SK-N-SH (cell line): ENCODE measurements around the gene ECPAS. TPM values are rescaled to one million over a fixed set of nuclear protein-coding genes. Genes with fewer than 3 reads are reported as not detected.

Experiments used
- CTCF ChIA-PET: fragments of 300-600, 350-600 bp; formaldehyde crosslinking; extraction: SDS; loops from one replicate; lab custom pipeline; 2021; lab: Yijun Ruan, JAX
- POLR2A ChIA-PET: fragments of 350-600 bp; sonication (Branson Sonifier 250); formaldehyde crosslinking; extraction: SDS; loops from one replicate; lab custom pipeline; 2020; ENCODE audit warnings: antibody characterized with exemption, inconsistent platforms; lab: Yijun Ruan, JAX
- DNase-seq: peaks from one replicate; pipeline ENCODE4 v3.0.0; 2012
- H2AFZ ChIP-seq: fragments of 200-600 bp; sonication (generic); 2 replicates; pipeline ENCODE4 v1.8.1; 2016; ENCODE audit warnings: antibody characterized with exemption, mild to moderate bottlenecking, low read depth
- H3F3A ChIP-seq: fragments of 200-600 bp; sonication (generic); replicated peaks from 2 replicates; pipeline ENCODE3; 2016; ENCODE audit warnings: antibody characterized with exemption, mild to moderate bottlenecking; ENCODE audit not compliant: insufficient read depth
- H3K27ac ChIP-seq, 2 experiments: fragments of 200-500 bp in 1 of 2; fragments of 200-600 bp in 1 of 2; sonication (Bioruptor generic) in 1 of 2; sonication (generic), shearing (Covaris generic) in 1 of 2; 2 replicates each; pipeline versions ENCODE4 v1.5.1 to v1.6.1; 2014 to 2016; ENCODE audit warnings: low read depth in 2 of 2, inconsistent platforms in 1 of 2, low read length in 1 of 2, mild to moderate bottlenecking in 1 of 2, mixed read lengths in 1 of 2
- H3K27me3 ChIP-seq: fragments of 200-600 bp; sonication (generic), shearing (Covaris generic); 2 replicates; pipeline ENCODE4 v1.6.1; 2016; ENCODE audit warnings: mixed run types; ENCODE audit not compliant: insufficient read depth
- H3K36me3 ChIP-seq, 2 experiments: fragments of 200-500 bp in 1 of 2; fragments of 200-600 bp in 1 of 2; sonication (Bioruptor generic) in 1 of 2; sonication (generic) in 1 of 2; replicated peaks in 1 of 2; 2 replicates each; pipeline versions ENCODE3 to v1.5.1; 2014 to 2016; ENCODE audit warnings: low read length in 1 of 2, mild to moderate bottlenecking in 1 of 2; ENCODE audit not compliant: insufficient read depth in 2 of 2, control insufficient read depth in 1 of 2
- H3K4me1 ChIP-seq, 2 experiments: fragments of 200-500 bp in 1 of 2; fragments of 200-600 bp in 1 of 2; sonication (Bioruptor generic) in 1 of 2; sonication (generic), shearing (Covaris generic) in 1 of 2; 2 replicates each; pipeline versions ENCODE4 v1.5.1 to v1.6.1; 2014 to 2016; ENCODE audit warnings: low read depth in 1 of 2, low read length in 1 of 2, mixed run types in 1 of 2; ENCODE audit not compliant: insufficient read depth in 2 of 2, control insufficient read depth in 1 of 2
- H3K4me2 ChIP-seq: fragments of 200-600 bp; sonication (generic), shearing (Covaris generic); 2 replicates; pipeline ENCODE4 v1.6.1; 2017; ENCODE audit warnings: mixed run types
- H3K4me3 ChIP-seq, 2 experiments: fragments of 200-500 bp in 1 of 2; fragments of 200-600 bp in 1 of 2; sonication (Bioruptor generic) in 1 of 2; sonication (generic), shearing (Covaris generic) in 1 of 2; 2 replicates each; pipeline versions ENCODE4 v1.5.1 to v1.8.1; 2014 to 2016; ENCODE audit warnings: low read depth in 2 of 2, inconsistent platforms in 1 of 2, low read length in 1 of 2, mild to moderate bottlenecking in 1 of 2, mixed read lengths in 1 of 2, moderate library complexity in 1 of 2
- H3K79me2 ChIP-seq: fragments of 200-600 bp; sonication (generic); 2 replicates; pipeline ENCODE4 v1.8.1; 2017; ENCODE audit warnings: mild to moderate bottlenecking; ENCODE audit not compliant: insufficient read depth
- H3K9ac ChIP-seq: fragments of 200-600 bp; sonication (generic); 2 replicates; pipeline ENCODE4 v1.6.1; 2017; ENCODE audit warnings: mixed run types
- H3K9me2 ChIP-seq: fragments of 200-600 bp; sonication (generic); 2 replicates; pipeline ENCODE4 v1.6.1; 2017; ENCODE audit warnings: mixed run types
- H3K9me3 ChIP-seq: fragments of 200-600 bp; sonication (generic); 2 replicates; pipeline ENCODE4 v1.6.1; 2017; ENCODE audit warnings: mixed run types, mild to moderate bottlenecking, moderate library complexity
- H4K20me1 ChIP-seq: fragments of 200-600 bp; sonication (generic); 2 replicates; pipeline ENCODE4 v1.6.1; 2017; ENCODE audit warnings: mild to moderate bottlenecking, mixed run types; ENCODE audit not compliant: insufficient read depth
- EP300 ChIP-seq, 2 experiments: IDR thresholded peaks; 2 replicates each; pipeline versions ENCODE4 v1.4.0 to v1.6.1; 2012; ENCODE audit warnings: borderline replicate concordance in 1 of 2, low read depth in 1 of 2, low read length in 1 of 2
- FOSL2 ChIP-seq: IDR thresholded peaks from 2 replicates; pipeline ENCODE4 v1.4.0; 2012; ENCODE audit warnings: low read depth, mild to moderate bottlenecking, moderate library complexity, borderline replicate concordance
- GABPA ChIP-seq: IDR thresholded peaks from 2 replicates; pipeline ENCODE4 v1.4.0; 2012; ENCODE audit warnings: low read depth, mild to moderate bottlenecking
- GATA2 ChIP-seq: sonication (generic); formaldehyde crosslinking; IDR thresholded peaks from 2 replicates; pipeline ENCODE4 v1.5.0; 2020; ENCODE audit warnings: mild to moderate bottlenecking, missing genetic modification reagents
- IRF3 ChIP-seq: fragments of 150-350 bp; IDR thresholded peaks from 2 replicates; pipeline ENCODE4 v1.6.1; 2016; ENCODE audit warnings: mild to moderate bottlenecking, low read depth, low read length
- MXI1 ChIP-seq: IDR thresholded peaks from 2 replicates; pipeline ENCODE4 v1.6.1; 2012; ENCODE audit warnings: mild to moderate bottlenecking, low read depth, low read length, improper control_type of control experiment
- PBX3 ChIP-seq: IDR thresholded peaks from 2 replicates; pipeline ENCODE4; 2012
- RAD21 ChIP-seq: IDR thresholded peaks from 2 replicates; pipeline ENCODE4 v1.6.1; 2012; ENCODE audit warnings: mild to moderate bottlenecking, low read length
- REST ChIP-seq: IDR thresholded peaks from 2 replicates; pipeline ENCODE4 v1.6.1; 2012; ENCODE audit warnings: mild to moderate bottlenecking, low read depth, low read length, moderate library complexity
- RXRA ChIP-seq: IDR thresholded peaks from 2 replicates; pipeline ENCODE4 v1.4.0; 2012; ENCODE audit warnings: low read depth, mild to moderate bottlenecking, borderline replicate concordance
- SMC3 ChIP-seq: IDR thresholded peaks from 2 replicates; pipeline ENCODE4 v1.6.1; 2012; ENCODE audit warnings: low read depth, low read length, improper control_type of control experiment
- TAF1 ChIP-seq: IDR thresholded peaks from 2 replicates; pipeline ENCODE4 v1.6.1; 2012; ENCODE audit warnings: low read depth, mild to moderate bottlenecking, low read length, moderate library complexity, borderline replicate concordance
- WGBS: methylation state at CpG from one replicate; pipeline ENCODE4 v1.1.6; 2017; ENCODE audit warnings: low lambda C conversion rate; 5-methylcytosine and 5-hydroxymethylcytosine counted together
- polyA plus RNA-seq, 3 experiments: library from polyadenylated mRNA; depleted of rRNA; stranded (reverse); fragments of >200 nt; gene quantifications; 2 replicates each; pipeline ENCODE4 v1.2.3, GENCODE V29; 2012
- TF ChIP-seq, protein P1 (sequence below): IDR thresholded peaks from 2 replicates; pipeline ENCODE4 v1.4.0; 2012; ENCODE audit warnings: low read depth, borderline replicate concordance
- TF ChIP-seq, protein P2 (sequence below): fragments of 200-600 bp; sonication (generic); IDR thresholded peaks from 2 replicates; pipeline ENCODE4 v1.6.1; 2017; ENCODE audit warnings: antibody characterized with exemption, mild to moderate bottlenecking, moderate library complexity

ECPAS gene
- polyA plus RNA-seq, 1 of the 3 experiments (the other 2 are of a cell fraction): 17.9 TPM

DNA sequence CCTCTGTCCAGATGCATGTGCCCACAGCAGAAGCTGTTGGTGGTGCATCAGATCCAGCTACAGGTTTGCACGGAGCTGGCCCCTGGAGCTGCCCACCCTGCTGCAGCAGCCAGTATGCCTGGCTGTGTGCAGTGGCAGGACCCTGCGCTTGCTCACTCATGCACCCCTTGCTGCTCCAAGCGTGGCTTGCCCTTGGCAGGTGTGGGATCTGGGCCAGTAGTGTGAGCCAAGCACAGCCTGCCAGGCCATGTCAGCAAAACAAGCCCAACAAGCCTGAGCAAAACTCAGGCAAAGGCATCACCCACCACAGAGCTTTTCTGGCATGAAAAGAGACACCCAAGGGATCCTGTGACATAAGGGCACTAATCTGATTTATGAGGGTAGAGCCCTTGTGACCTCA, 18.3 kb upstream of the ECPAS start (continued):
- TF ChIP-seq, protein P1, sequence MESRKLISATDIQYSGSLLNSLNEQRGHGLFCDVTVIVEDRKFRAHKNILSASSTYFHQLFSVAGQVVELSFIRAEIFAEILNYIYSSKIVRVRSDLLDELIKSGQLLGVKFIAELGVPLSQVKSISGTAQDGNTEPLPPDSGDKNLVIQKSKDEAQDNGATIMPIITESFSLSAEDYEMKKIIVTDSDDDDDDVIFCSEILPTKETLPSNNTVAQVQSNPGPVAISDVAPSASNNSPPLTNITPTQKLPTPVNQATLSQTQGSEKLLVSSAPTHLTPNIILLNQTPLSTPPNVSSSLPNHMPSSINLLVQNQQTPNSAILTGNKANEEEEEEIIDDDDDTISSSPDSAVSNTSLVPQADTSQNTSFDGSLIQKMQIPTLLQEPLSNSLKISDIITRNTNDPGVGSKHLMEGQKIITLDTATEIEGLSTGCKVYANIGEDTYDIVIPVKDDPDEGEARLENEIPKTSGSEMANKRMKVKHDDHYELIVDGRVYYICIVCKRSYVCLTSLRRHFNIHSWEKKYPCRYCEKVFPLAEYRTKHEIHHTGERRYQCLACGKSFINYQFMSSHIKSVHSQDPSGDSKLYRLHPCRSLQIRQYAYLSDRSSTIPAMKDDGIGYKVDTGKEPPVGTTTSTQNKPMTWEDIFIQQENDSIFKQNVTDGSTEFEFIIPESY: no peak
- no peak for TF ChIP-seq GABPA

- no peak overlapping the region for H3K27ac ChIP-seq
- no peak overlapping the region for H3K4me3 ChIP-seq
- TF ChIP-seq FOSL2: no peak
- no peak for TF ChIP-seq TAF1
- TF ChIP-seq REST: no peak
- TF ChIP-seq SMC3: no peak
- no peak for TF ChIP-seq GATA2 (CRISPR knock-in tag)
- H4K20me1 ChIP-seq: no peaks in the 10 kb centered on the region
- no peaks in the 10 kb centered on the region for H3K27me3 ChIP-seq
- H3F3A ChIP-seq: no peaks in the 10 kb centered on the region
- H3K9me2 ChIP-seq: no peaks in the 10 kb centered on the region
- H3K9ac ChIP-seq: no peak overlapping the region
- ChIA-PET CTCF (interaction anchor here (0.6 to 1.0 kb wide), 2 partner anchors 55 to 950 kb away, joined by 3 read pairs; no protein-coding TSS in a partner anchor), POLR2A (interaction anchor here (0.6 to 0.7 kb wide), 2 partner anchors 130 to 218 kb away, joined by 3 read pairs; partner anchors contain the start of gene DNAJC25)
- 83% methylated on average over 5 of the region's 6 CpGs for WGBS
- H2AFZ ChIP-seq: no peak overlapping the region
- H3K4me1 ChIP-seq: no peaks in the 10 kb centered on the region
- no peak for DNase-seq
- no peaks in the 10 kb centered on the region for H3K36me3 ChIP-seq
- no peaks in the 10 kb centered on the region for H3K9me3 ChIP-seq
- H3K4me2 ChIP-seq: no peak overlapping the region
- no peaks in the 10 kb centered on the region for H3K79me2 ChIP-seq
These were observed 17.5 kb upstream of the ECPAS start for GRCh38 chr9:111501648-111502047.

DNA sequence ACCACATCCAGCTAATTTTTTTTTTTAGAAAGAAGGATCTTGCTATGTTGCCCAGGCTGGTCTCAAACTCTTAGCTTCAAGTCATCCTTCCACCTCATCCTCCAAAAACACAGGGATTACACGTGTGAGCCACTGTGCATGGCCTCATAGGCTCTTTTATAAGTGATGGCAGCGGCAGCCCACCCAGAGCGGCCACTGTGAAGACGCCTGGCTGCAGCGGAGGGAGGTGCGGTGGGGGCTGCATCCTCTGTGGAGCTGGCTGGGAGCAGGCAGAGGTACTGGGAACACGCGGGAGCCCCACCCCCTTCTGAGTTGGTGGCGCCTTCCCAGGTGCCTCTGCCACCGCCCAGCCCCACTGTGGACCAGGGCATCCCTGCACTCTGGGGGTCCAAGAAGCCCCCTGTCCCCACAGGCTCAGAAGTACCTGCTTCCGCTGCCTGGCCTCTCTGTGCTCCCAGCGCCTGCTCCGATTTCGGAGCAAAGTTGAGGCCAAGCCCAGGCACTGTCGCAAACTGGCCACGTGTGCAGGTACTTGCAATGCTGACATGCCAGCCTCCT, 16.9 kb upstream of the ECPAS start:
- H3K9me3 ChIP-seq: no peaks in the 10 kb centered on the region
- ChIA-PET POLR2A (interaction anchor here (0.7 kb wide), 1 partner anchor 130 kb away, joined by 3 read pairs; the partner anchor contains the start of gene DNAJC25), CTCF (interaction anchor here (0.6 to 1.0 kb wide), 2 partner anchors 55 to 950 kb away, joined by 3 read pairs; no protein-coding TSS in a partner anchor)
- H3K9ac ChIP-seq: no peak overlapping the region
- 80% methylated on average over 11 of the region's 16 CpGs for WGBS
- H3K4me2 ChIP-seq: no peak overlapping the region
- H3K9me2 ChIP-seq: no peaks in the 10 kb centered on the region
- no peaks in the 10 kb centered on the region for H3K4me1 ChIP-seq
- no peaks in the 10 kb centered on the region for H3K79me2 ChIP-seq
- H3K27me3 ChIP-seq: no peaks in the 10 kb centered on the region
- H3K27ac ChIP-seq: no peak overlapping the region
- H3K36me3 ChIP-seq: no peaks in the 10 kb centered on the region
- H3K4me3 ChIP-seq: no peak overlapping the region
- DNase-seq: no peak
- H3F3A ChIP-seq: no peaks in the 10 kb centered on the region
- no peaks in the 10 kb centered on the region for H4K20me1 ChIP-seq
- H2AFZ ChIP-seq: no peak overlapping the region
- no peak for TF ChIP-seq IRF3
- TF ChIP-seq RXRA: no peak
- no peak for TF ChIP-seq MXI1
- TF ChIP-seq EP300 (IDR thresholded peaks at IDR 0.05; ENCODE audit: borderline replicate concordance in 1 of 2, low read depth in 1 of 2, low read length in 1 of 2): no peak
- TF ChIP-seq, protein P2, sequence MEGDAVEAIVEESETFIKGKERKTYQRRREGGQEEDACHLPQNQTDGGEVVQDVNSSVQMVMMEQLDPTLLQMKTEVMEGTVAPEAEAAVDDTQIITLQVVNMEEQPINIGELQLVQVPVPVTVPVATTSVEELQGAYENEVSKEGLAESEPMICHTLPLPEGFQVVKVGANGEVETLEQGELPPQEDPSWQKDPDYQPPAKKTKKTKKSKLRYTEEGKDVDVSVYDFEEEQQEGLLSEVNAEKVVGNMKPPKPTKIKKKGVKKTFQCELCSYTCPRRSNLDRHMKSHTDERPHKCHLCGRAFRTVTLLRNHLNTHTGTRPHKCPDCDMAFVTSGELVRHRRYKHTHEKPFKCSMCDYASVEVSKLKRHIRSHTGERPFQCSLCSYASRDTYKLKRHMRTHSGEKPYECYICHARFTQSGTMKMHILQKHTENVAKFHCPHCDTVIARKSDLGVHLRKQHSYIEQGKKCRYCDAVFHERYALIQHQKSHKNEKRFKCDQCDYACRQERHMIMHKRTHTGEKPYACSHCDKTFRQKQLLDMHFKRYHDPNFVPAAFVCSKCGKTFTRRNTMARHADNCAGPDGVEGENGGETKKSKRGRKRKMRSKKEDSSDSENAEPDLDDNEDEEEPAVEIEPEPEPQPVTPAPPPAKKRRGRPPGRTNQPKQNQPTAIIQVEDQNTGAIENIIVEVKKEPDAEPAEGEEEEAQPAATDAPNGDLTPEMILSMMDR: no peak
- no peak for TF ChIP-seq PBX3
- no peak for TF ChIP-seq RAD21
